ENCODE data around the gene NPAS4.

GRCh38 chr11:66462911-66463310 lies 42.1 kb downstream of the NPAS4 start:
- TF ChIP-seq CTCF (IDR thresholded peaks at IDR 0.05) (no peak), POLR2AphosphoS5 (IDR thresholded peaks at IDR 0.05) (no peak), POLR2A (IDR thresholded peaks at IDR 0.05) (no peak), EP300 (IDR thresholded peaks at IDR 0.05) (no peak)

Measured in gastroesophageal sphincter (tissue), 3 donors.